HG02970 (cell line): ENCODE data around the gene ADRA1B.
A peak's percentile ranks its signal among the peaks of the same experiment; 100 is the strongest.
"Not testable (repeated sequence)": the region's sequence is repeated elsewhere in the genome, so short reads cannot be mapped to it uniquely, and the experiment has no call there.

Experiments
- ATAC-seq: cut with Tn5 transposase; IDR thresholded peaks from one replicate; pipeline ENCODE4 v1.9.1; 2021; ENCODE audit warnings: mild to moderate bottlenecking, moderate library complexity, moderate number of reproducible peaks; ENCODE audit not compliant: unreplicated experiment, low FRiP score

ADRA1B gene

DNA sequence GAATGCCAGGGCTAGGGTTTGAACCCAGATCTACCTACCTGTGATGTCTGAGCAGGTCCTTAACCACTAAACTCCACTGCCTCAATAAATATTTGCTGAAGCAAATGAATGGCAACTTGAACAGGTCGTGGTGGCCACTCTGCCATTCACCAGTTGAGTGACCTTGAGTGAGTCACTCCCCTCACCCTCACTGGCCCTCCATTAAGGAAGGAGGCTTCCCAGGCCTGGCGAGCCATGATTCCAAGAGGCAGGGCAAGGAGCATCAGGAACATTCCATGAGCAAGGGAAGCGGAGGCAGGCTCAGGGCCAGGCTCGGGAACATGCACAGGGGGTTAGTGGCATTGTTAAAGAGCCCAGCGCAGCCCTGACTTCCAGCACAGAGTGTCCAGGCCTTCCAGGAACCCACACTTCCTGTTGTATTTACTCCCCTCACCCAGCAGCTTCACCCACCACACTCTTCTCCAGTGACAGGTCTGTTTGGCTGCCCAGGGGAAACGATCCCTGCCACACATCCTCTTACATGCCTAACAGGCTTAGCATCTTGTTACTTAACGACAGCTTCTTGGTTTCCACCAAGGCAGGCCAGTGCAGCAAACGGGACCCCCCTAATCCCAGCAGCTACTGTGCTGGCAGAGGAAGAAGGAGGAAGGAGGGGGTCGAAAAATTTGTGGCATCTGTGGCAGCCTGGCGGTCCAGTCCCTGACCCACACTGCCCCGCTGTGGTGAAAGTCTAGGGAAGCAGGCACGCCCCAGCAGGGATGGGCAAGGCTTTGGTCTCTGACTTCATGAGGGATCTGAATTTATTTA, 49.0 kb downstream of the ADRA1B start:
- no peak for ATAC-seq

DNA sequence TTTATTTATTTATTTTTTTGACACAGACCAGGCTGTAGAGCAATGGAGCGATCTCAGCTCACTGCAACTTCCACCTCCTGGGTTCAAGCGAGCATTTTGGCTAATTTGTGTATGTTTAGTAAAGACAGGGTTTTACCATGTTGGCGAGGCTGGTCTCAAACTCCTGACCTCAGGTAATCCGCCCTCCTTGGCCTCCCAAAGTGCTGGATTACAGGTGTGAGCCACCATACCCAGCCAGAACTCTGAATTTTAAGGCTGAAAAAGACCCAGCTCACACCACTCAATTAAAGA, 49.5 kb downstream of the ADRA1B start:
- ATAC-seq: not testable (repeated sequence)

DNA sequence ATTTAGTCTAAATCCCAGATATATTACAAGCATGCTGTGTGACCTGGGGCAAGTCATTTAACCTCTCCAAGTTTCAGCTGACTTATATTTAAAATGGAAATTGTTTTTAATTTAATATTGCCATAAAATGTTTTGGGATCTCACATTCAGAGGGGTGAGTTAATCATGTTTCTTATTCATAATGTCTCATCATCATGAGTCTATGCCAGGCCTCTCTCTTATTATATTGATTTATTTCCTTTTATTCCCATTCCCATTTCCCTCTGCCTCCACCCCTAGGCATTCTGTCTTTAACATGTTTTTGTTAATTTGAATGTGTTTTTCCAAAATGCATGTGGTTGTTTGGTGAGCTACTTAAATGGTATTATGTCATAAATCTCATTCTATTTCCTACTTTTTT, 53.7 kb downstream of the ADRA1B start:
- ATAC-seq: no peak

DNA sequence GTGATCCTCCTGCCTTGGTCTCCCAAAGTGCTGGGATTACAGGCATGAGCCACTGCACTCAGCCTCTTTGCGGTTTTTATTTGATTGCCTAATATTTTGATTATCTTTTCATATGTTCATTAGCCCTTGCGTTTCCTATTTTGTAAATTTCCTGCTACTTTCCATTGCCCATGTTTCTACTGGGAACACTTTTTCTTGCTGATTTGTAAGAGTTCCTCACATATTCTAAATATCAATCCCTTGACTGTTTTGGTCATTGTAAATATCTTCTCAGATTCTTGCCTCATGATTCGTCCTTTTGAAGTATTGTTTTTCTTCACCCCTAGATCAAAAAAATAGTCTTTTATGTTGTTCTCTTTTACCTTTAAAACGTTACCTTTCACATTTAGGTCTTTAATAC, 54.8 kb downstream of the ADRA1B start:
- no peak for ATAC-seq

DNA sequence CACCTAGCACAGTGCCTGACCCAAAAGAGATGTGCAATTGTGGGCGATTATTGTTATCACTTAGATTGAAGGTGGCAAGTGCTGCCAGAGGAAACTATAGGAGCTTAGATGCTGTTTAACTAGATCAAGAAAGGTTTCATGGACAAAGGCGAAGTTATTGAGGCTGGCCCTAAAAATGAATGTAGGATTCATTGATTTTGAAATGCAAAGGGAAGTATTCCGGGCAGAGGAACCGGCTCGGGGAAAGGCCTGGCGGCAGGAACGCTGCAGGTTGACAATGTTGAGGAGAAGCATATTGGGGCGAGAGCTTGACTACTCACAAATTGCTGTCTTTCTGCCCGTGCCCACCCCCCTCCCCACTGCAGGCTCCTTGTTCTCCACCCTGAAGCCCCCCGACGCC, 55.2 kb downstream of the ADRA1B start:
- no peak for ATAC-seq

DNA sequence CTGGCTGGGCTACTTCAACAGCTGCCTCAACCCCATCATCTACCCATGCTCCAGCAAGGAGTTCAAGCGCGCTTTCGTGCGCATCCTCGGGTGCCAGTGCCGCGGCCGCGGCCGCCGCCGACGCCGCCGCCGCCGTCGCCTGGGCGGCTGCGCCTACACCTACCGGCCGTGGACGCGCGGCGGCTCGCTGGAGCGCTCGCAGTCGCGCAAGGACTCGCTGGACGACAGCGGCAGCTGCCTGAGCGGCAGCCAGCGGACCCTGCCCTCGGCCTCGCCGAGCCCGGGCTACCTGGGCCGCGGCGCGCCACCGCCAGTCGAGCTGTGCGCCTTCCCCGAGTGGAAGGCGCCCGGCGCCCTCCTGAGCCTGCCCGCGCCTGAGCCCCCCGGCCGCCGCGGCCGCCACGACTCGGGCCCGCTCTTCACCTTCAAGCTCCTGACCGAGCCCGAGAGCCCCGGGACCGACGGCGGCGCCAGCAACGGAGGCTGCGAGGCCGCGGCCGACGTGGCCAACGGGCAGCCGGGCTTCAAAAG, 55.7 kb downstream of the ADRA1B start:
- no peak for ATAC-seq

DNA sequence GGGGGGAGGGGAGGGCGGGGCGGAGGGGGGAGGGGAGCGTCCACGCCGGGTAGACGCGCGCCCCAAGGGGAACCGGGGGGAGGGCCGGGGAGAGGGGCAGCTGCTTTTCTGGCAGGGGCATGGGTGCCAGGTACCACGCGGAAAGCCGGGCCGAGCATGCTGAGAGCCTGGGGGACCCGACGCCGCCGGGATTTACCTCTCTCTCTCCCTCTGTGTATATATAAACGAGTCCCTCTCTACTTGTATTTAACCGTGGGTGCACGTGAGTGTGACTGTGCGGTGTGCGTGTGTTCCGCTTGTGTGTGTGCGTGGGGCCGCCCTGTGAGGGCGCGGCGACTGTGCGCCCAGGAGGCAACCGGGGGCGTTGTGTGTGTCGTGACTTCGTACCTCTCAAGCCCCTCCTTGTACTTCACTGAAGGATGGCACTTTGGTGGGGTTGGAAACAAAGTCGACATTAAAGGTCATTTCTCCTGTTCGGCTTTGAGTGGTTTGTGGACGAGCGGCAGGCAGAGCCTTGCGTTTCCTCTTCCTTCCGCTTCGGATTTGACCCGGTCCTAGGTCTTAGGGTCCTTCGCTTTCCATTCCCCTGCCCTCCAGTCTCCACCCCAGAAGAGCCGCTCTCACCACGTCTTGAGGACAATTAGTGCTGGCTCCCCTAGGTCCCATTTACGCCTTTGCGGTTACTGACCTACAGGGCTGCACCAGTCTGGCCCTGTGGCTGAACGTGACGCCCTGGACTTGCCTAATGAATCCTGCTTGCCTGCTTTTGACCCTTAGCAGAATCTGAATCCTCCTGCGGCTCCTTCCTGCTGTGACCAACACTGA, 56.5 kb downstream of the ADRA1B start:
- ATAC-seq: no peak

DNA sequence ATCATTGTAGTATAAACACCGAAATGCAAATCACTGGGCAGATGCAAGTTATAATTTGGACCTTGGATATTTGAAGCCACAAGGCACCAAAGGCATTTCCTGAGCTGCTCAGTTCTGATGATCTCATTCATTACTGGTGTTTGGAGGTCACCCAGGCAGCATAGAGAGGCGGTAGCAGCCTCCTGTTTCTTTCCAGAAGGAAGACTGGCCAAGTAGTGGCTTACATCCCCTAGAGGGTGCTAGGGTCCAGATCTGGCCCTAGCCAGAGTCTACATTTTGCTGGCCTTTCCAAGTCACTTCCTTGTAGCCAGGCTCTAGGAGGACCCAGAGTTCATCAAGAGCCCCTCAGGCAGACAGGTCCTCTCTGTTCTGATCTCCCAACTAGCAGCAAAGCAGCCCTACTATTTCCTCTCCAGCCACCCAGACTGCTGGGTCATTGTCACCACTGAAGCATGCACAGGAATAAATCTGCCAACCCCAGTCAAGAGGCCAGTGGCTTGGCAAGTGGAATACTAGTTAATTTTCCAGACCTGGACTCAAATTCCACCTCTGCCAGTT, 59.3 kb downstream of the ADRA1B start:
- ATAC-seq: no peak

DNA sequence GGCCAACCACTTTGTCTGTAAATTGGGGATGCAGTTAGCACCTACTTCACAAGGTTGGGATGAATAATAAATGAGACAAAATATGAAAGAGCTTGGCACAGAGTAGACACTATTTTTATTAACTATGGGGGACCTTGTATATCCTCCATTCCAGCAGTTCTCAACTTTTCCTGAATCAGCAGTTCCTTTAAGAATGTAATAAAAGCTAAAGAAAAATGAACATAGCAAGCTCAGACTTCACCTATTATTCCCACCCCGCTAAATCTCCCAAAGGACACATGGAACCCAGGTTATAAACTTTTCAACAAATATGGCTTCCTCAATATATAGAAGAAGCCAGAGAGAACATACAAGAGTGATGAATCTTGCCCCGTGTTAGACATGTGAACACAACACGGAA, 60.6 kb downstream of the ADRA1B start:
- ATAC-seq: no peak

DNA sequence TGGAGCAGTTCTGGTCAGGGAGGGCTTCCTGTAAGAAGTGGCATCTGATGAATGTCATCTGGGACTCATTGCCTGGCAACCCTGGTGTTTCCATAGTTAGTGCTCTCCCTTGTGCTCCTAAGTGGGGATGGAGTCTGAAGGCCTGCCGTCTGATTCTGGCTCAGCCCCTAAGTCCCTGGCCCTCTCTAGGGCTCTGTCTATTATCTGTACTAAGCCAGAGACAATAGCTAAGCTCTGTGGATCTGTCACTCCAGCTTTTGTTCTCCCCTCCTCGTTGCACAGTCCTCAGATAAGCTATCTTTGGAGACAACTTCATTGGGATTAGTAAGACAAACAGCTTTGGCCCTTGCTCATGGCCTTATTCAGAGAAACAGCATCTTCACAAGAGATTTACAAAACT, 62.1 kb downstream of the ADRA1B start:
- ATAC-seq: no peak

DNA sequence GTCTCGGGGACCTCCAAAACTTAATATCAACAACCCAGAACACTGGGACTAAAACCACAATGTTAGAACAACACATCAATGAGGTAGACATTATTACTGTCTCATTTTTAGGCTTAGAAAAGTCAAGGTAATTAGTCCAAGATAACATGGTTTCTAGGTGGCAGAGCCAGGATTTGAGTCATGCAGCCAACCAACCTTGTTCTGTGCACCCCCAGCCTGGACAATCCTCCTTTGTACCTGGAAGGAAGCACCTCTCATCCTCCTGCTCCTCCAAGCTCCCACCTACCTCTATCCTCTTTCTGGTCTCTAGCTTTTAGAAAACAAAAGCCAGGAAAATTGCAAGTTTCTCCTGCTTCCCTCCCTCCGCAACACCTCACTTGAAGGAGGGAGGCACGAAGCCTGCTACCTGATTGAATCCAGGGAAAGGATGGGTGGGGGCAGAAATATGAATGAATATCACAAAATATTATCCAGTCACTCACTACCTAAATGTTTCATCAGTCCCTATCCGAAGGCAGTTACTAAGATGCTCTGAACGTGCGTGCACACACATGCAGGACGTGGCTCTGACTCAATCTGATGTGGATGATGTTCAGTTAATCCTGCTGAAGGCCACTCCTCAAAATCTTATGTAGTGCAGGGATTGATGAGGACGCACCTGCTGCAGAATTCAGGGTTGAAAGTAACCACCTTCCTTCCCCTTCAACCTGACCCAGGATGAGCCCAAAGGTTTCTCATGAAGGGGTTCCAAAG, 66.3 kb downstream of the ADRA1B start:
- ATAC-seq: no peak

DNA sequence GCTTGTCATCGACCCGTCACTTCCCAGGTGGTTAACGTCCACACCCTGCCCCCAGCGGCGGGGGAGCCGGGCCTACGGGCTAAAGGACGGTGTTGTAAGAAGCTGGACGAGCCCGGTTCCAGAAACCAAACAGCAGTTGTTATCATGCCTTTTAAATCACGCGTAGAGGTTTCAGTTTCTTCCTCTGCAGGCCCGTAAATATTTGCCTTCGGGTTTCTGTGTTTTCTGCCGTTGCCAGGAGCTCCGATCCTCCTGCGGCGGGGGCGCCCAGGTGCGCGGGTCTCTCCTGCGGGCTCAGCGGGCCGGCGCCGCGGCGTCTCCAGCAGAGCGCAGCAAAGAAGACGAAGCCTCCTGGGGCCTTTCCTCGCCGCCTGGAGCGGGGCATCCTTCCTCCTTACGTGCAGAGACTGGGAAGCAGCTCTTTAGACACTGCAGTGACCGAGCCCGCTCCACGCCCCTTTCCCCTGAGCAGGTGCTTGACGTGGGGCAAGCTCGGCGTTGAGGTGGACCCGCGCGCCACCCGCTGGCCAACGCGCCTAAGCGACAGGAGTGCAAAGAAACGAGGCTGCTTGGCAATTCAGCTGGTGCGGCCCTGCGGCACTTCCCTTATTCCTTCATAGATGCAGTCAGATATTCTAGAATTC, 70.9 kb downstream of the ADRA1B start:
- peak; percentile 85 for ATAC-seq

DNA sequence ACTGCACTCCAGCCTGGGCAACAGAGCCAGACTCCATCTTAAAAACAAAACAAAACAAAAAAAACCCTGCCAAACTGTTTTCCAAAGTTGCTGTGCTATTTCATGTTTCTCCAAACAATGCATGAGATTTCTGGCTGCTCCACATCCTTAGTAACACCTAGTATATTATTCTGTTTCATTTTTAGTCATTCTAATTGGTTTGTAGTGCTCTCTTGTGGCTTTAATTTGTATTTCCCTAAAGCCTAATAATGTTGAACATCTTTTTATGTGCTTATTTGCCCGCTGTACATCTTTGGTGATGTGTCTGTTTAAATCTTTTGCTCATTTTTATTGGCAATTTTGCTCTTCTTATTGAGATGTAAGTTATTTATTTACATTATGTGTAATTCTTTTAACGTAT, 74.2 kb downstream of the ADRA1B start:
- no peak for ATAC-seq

DNA sequence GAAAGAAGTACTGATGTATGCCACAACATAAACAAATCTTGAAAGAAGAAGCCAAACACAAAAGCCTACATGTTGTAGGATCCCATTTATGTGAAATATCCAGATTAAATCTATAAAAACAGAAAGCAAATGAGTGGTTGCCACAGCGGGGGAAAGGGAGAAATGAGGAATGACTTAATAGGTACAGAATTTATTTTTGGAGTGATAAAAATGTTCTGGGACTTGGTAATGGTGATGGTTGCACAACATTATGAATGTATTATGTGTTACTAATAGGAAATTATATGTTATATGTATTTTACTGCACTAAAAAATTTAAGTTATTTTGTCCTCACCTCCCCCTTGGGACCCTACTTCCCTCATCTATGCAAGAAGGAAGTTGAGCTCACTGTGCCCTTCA, 76.3 kb downstream of the ADRA1B start:
- no peak for ATAC-seq

DNA sequence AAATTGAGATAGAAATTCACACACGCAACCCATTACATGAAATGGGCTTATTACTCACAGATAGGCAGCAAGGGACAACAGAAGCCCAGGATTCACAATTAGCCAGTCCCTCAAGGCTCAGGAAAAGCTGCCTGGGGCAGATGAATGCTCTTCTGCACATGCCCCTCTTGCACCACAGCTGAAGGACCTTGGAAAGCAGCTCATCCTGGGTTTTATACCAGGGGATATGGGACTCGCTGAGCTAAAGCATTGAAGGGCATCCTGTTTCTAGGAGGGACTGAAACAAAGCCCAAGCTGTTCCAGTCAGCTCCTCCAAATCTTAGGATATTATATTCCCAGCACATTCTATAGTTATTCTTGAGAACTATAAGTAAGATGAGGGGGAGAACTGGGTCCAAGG, 76.9 kb downstream of the ADRA1B start:
- ATAC-seq: no peak

DNA sequence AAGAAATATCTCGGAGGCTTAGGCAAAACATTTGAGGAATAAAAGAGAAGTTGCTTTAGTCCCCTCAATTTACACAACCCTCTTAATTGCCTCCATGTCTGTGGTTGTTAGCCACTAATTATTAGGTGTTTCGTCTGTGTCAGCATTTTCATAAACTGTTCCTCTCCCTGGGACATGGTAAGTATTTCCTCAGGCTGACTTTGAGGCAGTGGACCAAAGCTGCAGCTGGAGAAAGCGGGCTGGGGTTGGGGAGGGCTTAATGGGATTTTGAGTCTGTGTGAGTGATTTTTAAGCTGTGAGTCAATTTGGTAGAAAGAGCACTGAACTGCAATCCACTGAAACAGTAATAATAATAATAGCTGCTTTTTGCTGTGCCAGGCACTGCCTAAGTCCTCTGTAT, 79.6 kb downstream of the ADRA1B start:
- no peak for ATAC-seq

DNA sequence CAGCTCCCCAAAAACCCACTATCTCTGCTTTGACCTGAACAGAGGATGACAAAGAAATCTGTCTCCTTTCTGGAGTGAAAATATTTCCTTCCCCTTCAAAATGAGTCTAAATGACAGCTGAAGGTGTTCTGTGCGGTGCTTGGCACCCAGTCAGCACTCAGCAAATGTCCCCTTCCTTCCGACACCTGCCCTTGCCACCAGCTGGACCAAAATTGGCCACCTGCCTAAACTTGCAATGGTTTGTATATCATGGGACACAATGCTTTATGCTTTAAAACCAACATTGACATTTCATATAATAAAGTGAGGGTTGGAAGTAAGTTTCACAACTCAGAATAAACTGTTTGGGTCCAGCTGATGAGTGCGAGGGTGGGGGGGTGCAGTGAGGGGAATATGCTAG, 85.2 kb downstream of the ADRA1B start:
- ATAC-seq: no peak

DNA sequence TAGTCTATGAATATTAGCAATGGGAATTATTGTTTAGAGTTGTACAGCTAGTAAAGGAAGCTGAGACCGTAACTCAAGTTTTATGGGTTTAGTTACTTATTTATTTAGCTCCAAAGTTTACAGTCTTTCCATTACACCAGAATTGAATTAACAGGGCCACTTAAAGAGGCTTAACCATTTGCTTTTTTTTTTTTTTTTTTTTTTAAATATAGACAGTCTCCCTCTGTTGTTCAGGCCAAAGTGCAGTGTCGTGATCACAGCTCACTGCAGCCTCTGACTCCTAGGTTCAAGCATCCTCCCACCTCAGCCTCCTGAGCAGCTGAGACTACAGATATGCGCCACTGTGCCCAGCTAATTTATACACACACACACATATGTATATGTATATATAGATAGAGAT, 91.2 kb downstream of the ADRA1B start:
- ATAC-seq: no peak

DNA sequence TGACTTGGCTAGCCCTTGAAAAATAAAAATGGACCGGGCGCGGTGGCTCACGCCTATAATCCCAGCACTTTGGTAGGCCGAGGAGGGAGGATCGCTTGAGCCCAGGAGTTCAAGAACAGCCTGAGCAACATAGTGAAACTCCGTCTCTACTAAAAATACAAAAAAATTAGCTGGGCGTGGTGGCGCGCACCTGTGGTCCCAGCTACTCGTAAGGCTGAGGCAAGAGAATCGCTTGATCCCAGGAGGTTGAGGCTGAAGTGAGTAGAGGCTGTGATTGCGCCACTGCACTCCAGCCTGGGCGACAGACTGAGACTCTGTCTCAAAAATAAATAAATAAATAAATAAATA, 92.2 kb downstream of the ADRA1B start:
- peak; percentile 14 for ATAC-seq

DNA sequence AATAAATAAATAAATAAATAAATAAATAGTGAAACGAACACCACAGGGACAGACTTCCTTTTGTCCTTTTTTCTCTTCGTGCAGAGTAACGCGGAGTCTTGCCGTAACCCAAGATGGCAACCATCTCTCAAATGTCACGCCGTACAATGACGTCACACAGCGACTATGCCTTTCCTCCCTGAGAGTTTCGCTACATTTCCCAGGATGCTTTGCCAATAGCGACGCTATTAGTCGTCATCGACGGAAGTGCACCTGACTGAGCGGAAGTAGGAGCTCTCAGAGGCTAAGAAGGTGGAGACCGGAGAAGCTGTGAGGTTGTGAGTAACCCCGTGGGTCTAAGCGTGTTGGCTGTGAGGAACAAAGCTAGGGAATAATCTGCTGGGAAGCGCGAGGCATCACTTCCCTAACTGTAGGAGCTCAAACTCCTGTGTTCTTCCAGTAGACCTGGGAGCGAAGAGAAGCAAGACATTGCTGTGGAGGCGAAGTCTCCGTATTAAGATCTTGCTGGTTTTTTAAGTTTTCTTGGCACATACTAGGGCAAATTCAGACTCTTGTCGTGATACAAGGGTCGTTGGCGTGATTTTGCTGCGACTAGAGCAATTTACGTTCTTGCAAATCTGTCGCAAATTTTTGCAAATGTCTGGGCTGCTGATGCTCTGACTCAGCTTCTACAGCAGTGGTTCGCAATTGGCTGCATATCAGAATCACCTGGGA, 92.8 kb downstream of the ADRA1B start, which contains the start of gene TTC1:
Gene TTC1, plus strand, starts transcription at position 263 of the 714 bp plus-strand sequence. CDS start 1,390 bp downstream, outside the sequence.
- peak; percentile 99 for ATAC-seq
